Suprapubic skin (tissue), 4 donors: ENCODE measurements around the gene SLC9A9. TPM values are rescaled to one million over a fixed set of nuclear protein-coding genes. Genes with fewer than 3 reads are reported as not detected.

Experiments used
- DNase-seq, 2 donors: peaks; one replicate each; pipeline ENCODE4 v3.0.0-alpha.2; 2019; ENCODE audit warnings: low spot score in 2 of 2
- H3K27ac ChIP-seq: fragments of 200-600 bp; sonication (generic); one replicate; pipeline ENCODE4 v1.5.1; 2019
- H3K27me3 ChIP-seq: fragments of 200-600 bp; sonication (generic); one replicate; pipeline ENCODE4 v1.5.1; 2019
- H3K36me3 ChIP-seq: fragments of 200-600 bp; sonication (generic); one replicate; pipeline ENCODE4 v1.5.1; 2019
- H3K4me1 ChIP-seq: fragments of 200-600 bp; sonication (generic); one replicate; pipeline ENCODE4 v1.5.1; 2019
- H3K4me3 ChIP-seq: fragments of 200-600 bp; sonication (generic); one replicate; pipeline ENCODE4 v1.5.1; 2019; ENCODE audit warnings: mild to moderate bottlenecking
- H3K9me3 ChIP-seq: fragments of 200-600 bp; sonication (generic); one replicate; pipeline ENCODE4 v1.5.1; 2019
- CTCF ChIP-seq, 2 donors: fragments of 200-600 bp in 1 of 2; fragments of 450-650 bp in 1 of 2; sonication (generic) in 1 of 2; IDR thresholded peaks; one replicate each; pipeline ENCODE4 v1.5.1; 2016 to 2019; ENCODE audit warnings: antibody characterized with exemption in 2 of 2, mild to moderate bottlenecking in 1 of 2, moderate library complexity in 1 of 2
- EP300 ChIP-seq: sonication (generic); formaldehyde crosslinking; IDR thresholded peaks from one replicate; pipeline ENCODE4 v1.6.1; 2017; ENCODE audit warnings: antibody characterized with exemption
- POLR2A ChIP-seq, 2 donors: fragments of 450-650 bp; IDR thresholded peaks; one replicate each; pipeline ENCODE4 v1.6.1; 2017; ENCODE audit warnings: antibody characterized with exemption in 2 of 2, mild to moderate bottlenecking in 2 of 2, moderate library complexity in 2 of 2
- POLR2AphosphoS5 ChIP-seq, 3 donors: sonication (generic); formaldehyde crosslinking; IDR thresholded peaks; one replicate each; pipeline ENCODE4 v1.6.1; 2017; ENCODE audit warnings: antibody characterized with exemption in 3 of 3
- WGBS: methylation state at CpG from one replicate; pipeline ENCODE4 v1.1.5; 2018; 5-methylcytosine and 5-hydroxymethylcytosine counted together
- total RNA-seq, 4 donors: library from RNA; depleted of rRNA; stranded (reverse); fragments of >200 nt; gene quantifications; one replicate each; pipeline ENCODE4 v1.1.0, GENCODE V29; 2016

SLC9A9 gene
- total RNA-seq, 4 donors from 2014 or later, result 16.6 to 51.0 (median 30.0) TPM

- H3K27ac ChIP-seq, result no peak overlapping the region
- H3K27me3 ChIP-seq, result no peaks in the 10 kb centered on the region
- H3K36me3 ChIP-seq, result peaks cover under 1% of the 10 kb centered on the region
- no peak for TF ChIP-seq POLR2A (IDR thresholded peaks at IDR 0.05)
- TF ChIP-seq EP300, result no peak
- no peak for TF ChIP-seq CTCF (IDR thresholded peaks at IDR 0.05)
- TF ChIP-seq POLR2AphosphoS5 (IDR thresholded peaks at IDR 0.05), result no peak
- no peaks in the 10 kb centered on the region for H3K9me3 ChIP-seq
- 46% methylated on average over 2 of the region's 2 CpGs for WGBS
- H3K4me3 ChIP-seq, result no peak overlapping the region
- H3K4me1 ChIP-seq, result no peaks in the 10 kb centered on the region
- no peak for DNase-seq
These were observed 235.7 kb downstream of the SLC9A9 start for GRCh38 chr3:143612541-143612940.

- Histone ChIP-seq H3K9me3 (no peaks in the 10 kb centered on the region), H3K4me1 (no peaks in the 10 kb centered on the region), H3K27ac (no peak overlapping the region), H3K27me3 (no peaks in the 10 kb centered on the region), H3K36me3 (no peaks in the 10 kb centered on the region), H3K4me3 (no peak overlapping the region)
- WGBS, result 92% methylated on average over 5 of the region's 5 CpGs
- DNase-seq, result no peak
- TF ChIP-seq CTCF (IDR thresholded peaks at IDR 0.05) (no peak), POLR2AphosphoS5 (IDR thresholded peaks at IDR 0.05) (no peak), EP300 (no peak), POLR2A (IDR thresholded peaks at IDR 0.05) (no peak)
These were observed 239.3 kb downstream of the SLC9A9 start for GRCh38 chr3:143608966-143609365.

DNA sequence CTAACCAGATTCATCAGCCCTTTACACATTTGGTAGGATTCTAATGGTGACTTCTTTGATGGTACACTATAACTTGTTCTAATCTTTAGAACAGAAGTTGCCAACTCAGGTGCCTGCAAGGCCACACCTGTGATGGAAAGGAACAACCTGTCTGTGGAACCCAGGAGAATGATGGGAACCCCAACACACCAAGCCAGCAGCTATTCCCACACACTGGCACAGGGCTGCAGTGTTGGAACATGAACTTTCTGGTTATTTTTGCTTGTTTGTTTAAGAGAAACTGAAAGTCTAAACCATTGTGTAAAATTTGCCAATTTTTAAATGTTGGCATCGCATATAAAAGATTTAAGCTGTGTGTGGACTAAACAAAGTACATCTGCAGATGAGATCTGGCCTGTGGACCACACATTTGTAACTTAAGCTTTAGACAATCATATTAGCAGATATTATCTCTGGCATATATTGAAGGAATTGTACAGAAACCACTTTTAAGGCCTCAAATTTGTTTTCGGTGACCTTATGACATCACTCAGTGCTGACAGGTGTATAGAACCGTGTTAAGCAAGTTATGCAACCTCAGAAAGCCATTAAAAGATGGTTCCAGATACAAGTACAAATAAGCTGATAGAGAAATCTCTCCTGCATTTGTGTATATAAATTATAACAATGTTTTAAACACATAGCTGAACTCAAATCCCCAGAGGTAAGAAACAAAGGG is 242.9 kb downstream of the SLC9A9 start:
- DNase-seq, result no peak
- H3K9me3 ChIP-seq, result no peaks in the 10 kb centered on the region
- no peak overlapping the region for H3K27ac ChIP-seq
- no peak overlapping the region for H3K4me3 ChIP-seq
- H3K36me3 ChIP-seq, result no peaks in the 10 kb centered on the region
- 82% methylated on average over 3 of the region's 3 CpGs for WGBS
- TF ChIP-seq EP300 (no peak), CTCF (IDR thresholded peaks at IDR 0.05) (no peak), POLR2A (IDR thresholded peaks at IDR 0.05) (no peak), POLR2AphosphoS5 (IDR thresholded peaks at IDR 0.05) (no peak)
- H3K4me1 ChIP-seq, result no peaks in the 10 kb centered on the region
- no peaks in the 10 kb centered on the region for H3K27me3 ChIP-seq

- Histone ChIP-seq H3K4me3 (no peak overlapping the region), H3K4me1 (no peaks in the 10 kb centered on the region), H3K36me3 (no peaks in the 10 kb centered on the region), H3K27me3 (no peaks in the 10 kb centered on the region), H3K27ac (no peak overlapping the region), H3K9me3 (no peaks in the 10 kb centered on the region)
- TF ChIP-seq POLR2A (IDR thresholded peaks at IDR 0.05) (no peak), CTCF (IDR thresholded peaks at IDR 0.05) (no peak), EP300 (no peak), POLR2AphosphoS5 (IDR thresholded peaks at IDR 0.05) (no peak)
- DNase-seq, result no peak
- 82% methylated on average over 5 of the region's 5 CpGs for WGBS
These were observed 243.7 kb downstream of the SLC9A9 start for GRCh38 chr3:143604402-143605185.

DNA sequence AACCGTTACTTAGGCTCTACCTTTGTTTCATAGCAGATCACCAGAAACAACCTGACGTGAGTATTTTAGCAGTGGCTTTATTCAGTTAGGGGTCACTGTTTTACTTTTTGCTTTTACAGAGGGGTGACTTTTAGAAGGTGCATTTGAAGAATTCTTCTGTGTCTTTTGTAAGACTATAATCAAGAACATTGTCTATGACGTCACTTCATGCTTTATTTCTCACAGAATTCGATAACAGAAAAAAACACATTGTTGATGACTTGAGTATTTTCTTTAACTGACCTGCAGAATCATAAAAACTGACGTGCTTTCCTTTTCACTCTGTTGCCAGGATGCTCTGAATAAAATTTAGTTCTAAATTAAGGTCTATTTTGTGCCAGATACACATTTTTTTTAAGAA is 244.5 kb downstream of the SLC9A9 start:
- no peak overlapping the region for H3K27ac ChIP-seq
- WGBS, result 92% methylated on average over 5 of the region's 5 CpGs

More for the DNA sequence above, 244.5 kb downstream of the SLC9A9 start:
- TF ChIP-seq POLR2AphosphoS5 (IDR thresholded peaks at IDR 0.05), result no peak
- no peak for TF ChIP-seq EP300
- TF ChIP-seq CTCF (IDR thresholded peaks at IDR 0.05), result no peak
- Histone ChIP-seq H3K4me3 (no peak overlapping the region), H3K9me3 (no peaks in the 10 kb centered on the region), H3K27me3 (no peaks in the 10 kb centered on the region), H3K4me1 (no peaks in the 10 kb centered on the region), H3K36me3 (no peaks in the 10 kb centered on the region)
- no peak for DNase-seq
